Lung (tissue), 12 donors: Measurements from ENCODE around the gene TERB1. TPM values are rescaled to one million over a fixed set of nuclear protein-coding genes. Genes with fewer than 3 reads are reported as not detected.

Experiments
- ATAC-seq: fragments of 200-7000 bp; cut with Tn5 transposase; one replicate; pipeline ENCODE4 v1.9.1; 2020; ENCODE audit warnings: moderate number of reproducible peaks; ENCODE audit not compliant: insufficient read depth, low FRiP score
- DNase-seq, 3 donors: peaks; one replicate each; pipeline ENCODE4 v3.0.0-alpha.2; 2013 to 2017
- H3K27ac ChIP-seq, 2 donors: one replicate each; pipeline ENCODE4 v1.5.1; 2013; ENCODE audit warnings: mild to moderate bottlenecking in 2 of 2, moderate library complexity in 2 of 2, control low read depth in 1 of 2, inconsistent platforms in 1 of 2, low read depth in 1 of 2, low read length in 1 of 2
- H3K27me3 ChIP-seq, 3 donors: one replicate each; pipeline ENCODE4 v1.5.1; 2013; ENCODE audit warnings: low read length in 2 of 3; ENCODE audit not compliant: control insufficient read depth in 3 of 3, insufficient read depth in 3 of 3
- H3K36me3 ChIP-seq, 4 donors: one replicate each; pipeline ENCODE4 v1.5.1; 2013; ENCODE audit warnings: low read length in 4 of 4, mild to moderate bottlenecking in 1 of 4, moderate library complexity in 1 of 4; ENCODE audit not compliant: control insufficient read depth in 4 of 4, insufficient read depth in 4 of 4
- H3K4me1 ChIP-seq, 5 donors: one replicate each; pipeline ENCODE4 v1.5.1; 2013; ENCODE audit warnings: low read length in 5 of 5, mild to moderate bottlenecking in 2 of 5, moderate library complexity in 1 of 5; ENCODE audit not compliant: control insufficient read depth in 5 of 5, insufficient read depth in 5 of 5
- H3K4me3 ChIP-seq: one replicate; pipeline ENCODE4 v1.5.1; 2013; ENCODE audit warnings: mild to moderate bottlenecking, control low read depth, moderate library complexity
- H3K9ac ChIP-seq, 2 donors: one replicate each; pipeline ENCODE4 v1.5.1; 2013; ENCODE audit warnings: low read length in 2 of 2, control low read depth in 1 of 2; ENCODE audit not compliant: insufficient read depth in 1 of 2
- H3K9me3 ChIP-seq, 4 donors: one replicate each; pipeline ENCODE4 v1.5.1; 2013; ENCODE audit warnings: low read length in 3 of 4, mild to moderate bottlenecking in 1 of 4, moderate library complexity in 1 of 4; ENCODE audit not compliant: control insufficient read depth in 4 of 4, insufficient read depth in 3 of 4
- CTCF ChIP-seq: IDR thresholded peaks from 2 replicates; pipeline ENCODE4 v1.5.1; 2012; ENCODE audit warnings: mild to moderate bottlenecking; ENCODE audit errors: control extremely low read depth, extremely low read depth
- WGBS, 2 donors: extraction: QIAGEN DNeasy Blood & Tissue Kit; methylation state at CpG; one replicate each; pipeline ENCODE4 v1.1.7; 2013; 5-methylcytosine and 5-hydroxymethylcytosine counted together
- polyA plus RNA-seq, 2 donors: library from polyadenylated mRNA; stranded (reverse); fragments of 200-250 nt; gene quantifications; one replicate each; pipeline ENCODE4 v1.2.1, GENCODE V29; 2013
- total RNA-seq, 2 donors: library from RNA; depleted of rRNA in 1 of 2; stranded (reverse); fragments of >200 nt in 1 of 2; gene quantifications; one replicate each; pipeline ENCODE4 v1.2.1, GENCODE V29; 2014 to 2021
- donor health status: control.
- donor health status: control.
- donor health status: Bipolar disorder and iron deficiency.
- donor health status: healthy.
- donor health status: DM: yes; HTN: yes; CAD: no.

Gene TERB1
- total and polyA plus RNA-seq, 4 donors, result not detected

DNA sequence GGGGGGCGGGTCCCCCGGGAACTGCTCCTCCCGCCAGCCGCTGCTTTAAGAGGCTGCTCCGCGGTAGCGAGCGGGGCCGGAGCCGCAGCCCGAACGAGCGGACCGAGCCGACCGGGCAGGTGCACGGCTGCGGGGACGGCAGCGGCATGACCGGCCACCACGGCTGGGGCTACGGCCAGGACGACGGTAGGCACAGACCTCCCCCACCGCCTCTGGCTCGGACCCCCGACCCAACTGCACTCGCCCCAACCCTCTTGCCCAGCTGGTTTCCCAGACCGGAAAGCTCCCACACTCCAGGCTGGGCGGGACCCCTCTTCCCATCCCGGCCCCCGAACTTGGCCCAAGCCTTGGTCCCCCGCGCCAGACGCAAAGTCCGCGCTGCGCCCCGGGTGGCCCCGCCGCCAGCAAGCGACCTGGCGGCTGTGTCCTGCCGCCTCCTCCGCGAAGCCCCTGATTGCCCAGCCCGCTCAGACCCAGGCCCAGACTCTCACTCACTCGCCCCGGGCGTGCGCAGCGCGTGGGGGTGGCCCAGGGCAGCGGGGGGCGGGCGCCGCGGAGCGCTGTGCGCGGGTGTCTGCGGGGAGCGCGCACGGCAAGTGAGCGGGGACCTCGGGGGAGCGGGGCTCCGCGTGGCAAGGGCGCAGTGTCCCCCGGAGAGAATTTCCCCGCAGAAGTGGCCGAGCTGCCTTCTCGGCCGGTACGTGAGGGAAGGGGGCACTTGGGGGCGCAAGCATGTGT, 43.1 kb upstream of the TERB1 start, which contains the start of gene CA7:
TSS of gene CA7 (plus strand) at position 73 of the 738 bp plus-strand sequence. CDS start at position 147, 74 bp downstream.
- DNase-seq (peak in 2 of 3 donors; percentile 14 to 28), ATAC-seq (peak; percentile 9)
- Histone ChIP-seq H3K36me3 (no peaks in the 10 kb centered on the region), H3K4me3 (no peak within 1 kb of the TSS), H3K27ac (no peak within 1 kb of the TSS), H3K4me1 (peaks cover 0 to 9% (median 0%) of the 10 kb centered on the region in 5 donors), H3K9ac (no peak within 1 kb of the TSS), H3K27me3 (peaks cover 0 to 44% (median 35%) of the 10 kb centered on the region in 3 donors), H3K9me3 (peaks cover 0 to 3% (median 0%) of the 10 kb centered on the region in 4 donors)
- no peak for TF ChIP-seq CTCF
- WGBS, 2 donors, result 1 to 2% methylated on average over 62 to 79 of the region's 79 CpGs

DNA sequence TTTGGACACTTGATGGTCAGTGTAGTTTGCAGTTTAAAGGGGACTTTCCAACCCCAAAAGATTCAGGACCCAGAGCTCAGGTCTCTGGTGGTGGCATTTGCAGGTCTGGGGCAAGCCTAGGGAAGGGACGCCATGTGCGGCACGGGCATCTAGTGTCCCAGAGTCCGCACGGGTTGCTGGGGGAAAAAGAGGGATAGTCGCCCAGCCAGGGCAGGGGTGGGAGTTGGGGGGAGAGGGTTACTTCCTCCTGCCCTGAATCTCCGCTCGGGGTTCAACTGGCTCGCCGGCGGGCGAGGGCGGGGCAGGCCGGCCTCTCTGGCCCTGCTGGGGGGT, 42.6 kb upstream of the TERB1 start:
- Histone ChIP-seq H3K9ac (no peak overlapping the region), H3K27me3 (peaks cover 0 to 44% (median 35%) of the 10 kb centered on the region in 3 donors), H3K9me3 (peaks cover 0 to 3% (median 0%) of the 10 kb centered on the region in 4 donors), H3K4me1 (peaks cover 0 to 9% (median 0%) of the 10 kb centered on the region in 5 donors), H3K4me3 (no peak overlapping the region), H3K27ac (no peak overlapping the region), H3K36me3 (no peaks in the 10 kb centered on the region)
- DNase-seq (peak in 1 of 3 donors; percentile 18), ATAC-seq (no peak)
- no peak for TF ChIP-seq CTCF
- 15 to 16% methylated on average over 13 to 14 of the region's 14 CpGs for WGBS, 2 donors

GRCh38 chr16:66843191-66843590, 41.8 kb upstream of the TERB1 start:
- TF ChIP-seq CTCF, result no peak
- H3K4me3 ChIP-seq, result no peak overlapping the region
- peaks cover 0 to 3% (median 0%) of the 10 kb centered on the region in 4 donors for H3K9me3 ChIP-seq
- DNase-seq, result no peak
- no peak for ATAC-seq
- H3K4me1 ChIP-seq, result peaks cover 0 to 9% (median 0%) of the 10 kb centered on the region in 5 donors
- H3K27me3 ChIP-seq, result peaks cover 0 to 44% (median 35%) of the 10 kb centered on the region in 3 donors
- no peaks in the 10 kb centered on the region for H3K36me3 ChIP-seq
- no peak overlapping the region for H3K9ac ChIP-seq
- no peak overlapping the region for H3K27ac ChIP-seq
- WGBS, 2 donors, result 93 to 96% methylated on average over 2 of the region's 2 CpGs
